ENCODE results near the gene CA5A.

Gene CA5A

DNA sequence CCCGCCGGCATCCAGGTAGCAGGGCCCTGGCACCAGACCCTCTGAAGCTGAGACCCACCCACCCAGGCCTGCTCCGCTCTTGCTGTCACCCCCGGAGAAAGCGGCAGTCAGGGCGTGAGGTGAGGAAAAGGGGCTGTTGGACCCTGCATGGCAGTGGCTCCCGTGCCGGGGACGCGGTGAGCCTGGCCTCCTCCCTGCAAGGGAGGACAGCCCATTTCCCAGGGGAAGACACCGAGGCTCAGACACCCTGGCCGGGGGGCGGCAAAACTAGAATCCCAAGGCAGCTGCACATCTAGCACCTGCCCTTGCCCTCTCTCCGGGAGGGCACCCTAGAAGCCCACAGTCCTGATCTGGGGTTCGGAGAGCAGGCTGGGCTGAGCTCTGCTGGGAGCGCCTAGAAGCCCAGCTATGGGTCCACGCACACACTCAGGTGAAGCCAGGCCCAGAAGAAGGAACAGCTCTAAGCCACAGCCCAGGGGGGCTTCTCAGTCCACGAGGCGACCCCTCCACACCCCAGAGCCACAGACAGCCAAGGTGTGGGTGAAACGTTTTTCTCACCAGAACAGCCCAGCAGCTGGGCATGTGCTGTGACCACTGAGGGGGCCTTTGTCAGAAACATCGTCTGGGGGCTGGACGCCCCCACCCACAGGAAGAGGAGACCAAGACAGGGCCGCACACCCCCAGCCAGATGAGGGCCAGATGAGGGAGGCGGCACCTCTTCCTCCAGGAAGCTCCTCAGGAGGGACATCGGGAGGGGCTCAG lies 89.4 kb downstream of the CA5A start:
- no peak for DNase-seq

DNA sequence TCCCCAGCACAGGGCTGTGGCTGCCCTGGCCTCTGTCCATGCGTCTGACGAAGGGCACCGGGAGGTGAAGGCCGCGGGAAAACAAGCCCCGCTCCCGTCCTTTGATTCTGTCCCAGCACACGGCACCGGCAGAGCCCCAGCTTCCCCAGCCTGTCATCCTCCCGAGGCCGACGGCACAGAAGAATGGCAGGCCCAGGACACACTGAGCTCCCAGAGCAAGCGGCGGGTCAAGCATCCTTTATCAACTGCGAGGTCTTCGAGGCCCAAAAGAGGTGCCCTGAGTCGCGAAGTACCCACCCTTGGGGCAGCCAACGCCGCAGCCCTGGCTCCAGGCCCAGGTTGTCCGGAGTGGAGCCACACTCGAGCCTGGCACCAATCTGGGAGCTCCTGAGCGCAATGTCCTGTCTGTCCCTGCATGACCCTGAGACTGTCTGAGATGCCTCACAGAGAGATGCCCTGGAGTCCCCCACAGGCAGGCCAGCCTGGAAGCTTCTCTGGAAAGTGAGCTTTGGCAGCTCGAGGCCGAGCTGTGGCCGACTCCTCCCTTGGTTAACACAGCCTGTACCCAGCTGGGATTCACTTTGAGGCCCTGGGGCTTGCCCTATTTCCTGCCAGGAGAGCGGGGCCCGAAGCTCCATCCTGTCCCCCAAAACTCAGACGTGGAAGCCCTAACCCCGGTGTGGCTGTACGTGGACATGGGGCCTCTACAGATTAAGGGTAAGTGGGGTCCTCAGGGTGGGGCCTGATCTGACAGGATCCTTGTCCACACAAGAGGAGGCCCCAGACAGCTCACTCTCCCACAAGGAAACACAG lies 90.3 kb downstream of the CA5A start:
- DNase-seq, result no peak

- DNase-seq, result no peak
These were observed 91.1 kb downstream of the CA5A start for GRCh38 chr16:87845213-87845612.

DNA sequence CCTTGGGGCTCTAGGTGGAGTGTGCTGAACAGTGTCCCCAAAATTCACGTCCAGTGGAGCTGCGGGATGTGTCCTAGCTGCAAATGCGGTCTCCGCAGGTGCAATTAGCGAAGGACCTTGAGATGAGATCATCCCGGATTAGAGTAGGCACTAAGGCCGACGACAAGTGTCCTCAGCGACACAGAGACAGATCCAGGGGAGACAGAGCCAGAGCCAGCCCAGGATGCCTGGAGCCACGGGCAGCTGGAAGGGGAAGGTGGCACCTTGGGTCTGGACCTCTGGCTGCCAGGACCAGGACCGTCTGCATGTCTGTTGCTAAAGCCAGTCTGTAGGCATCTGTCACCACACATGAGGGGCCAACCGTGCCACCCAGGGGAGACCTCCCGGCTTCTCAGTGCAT lies 91.5 kb downstream of the CA5A start:
- DNase-seq, result no peak

DNA sequence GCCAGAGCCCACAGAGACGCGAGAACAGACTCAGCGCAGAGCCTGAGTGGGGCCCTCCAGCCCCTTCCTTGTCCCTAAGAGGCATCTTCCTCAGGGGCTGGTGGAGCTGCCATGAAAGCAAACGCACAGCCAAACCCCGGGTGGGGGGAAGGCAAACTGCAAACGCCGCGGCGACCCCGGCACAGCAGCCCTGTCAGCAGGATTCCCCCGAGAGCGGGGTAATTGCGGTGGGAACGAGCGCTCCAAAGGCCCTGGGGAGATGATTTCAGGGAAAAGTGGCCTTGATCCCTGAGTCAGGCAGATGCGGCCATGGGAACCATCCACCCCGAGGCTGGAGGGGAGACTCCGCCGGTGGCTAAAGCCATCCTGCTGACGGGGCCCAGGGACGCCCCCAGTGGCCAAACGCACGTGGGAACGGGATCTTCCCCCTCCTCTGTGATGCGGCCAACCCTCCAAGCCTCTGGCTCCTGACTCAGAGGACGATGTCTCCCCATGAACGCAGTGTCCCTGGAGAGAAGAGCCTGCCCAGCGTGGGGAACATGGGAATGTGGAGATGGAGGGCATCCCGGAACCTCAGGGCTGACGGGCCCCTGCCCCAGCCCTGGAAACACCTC lies 92.1 kb downstream of the CA5A start:
- DNase-seq, result no peak

DNA sequence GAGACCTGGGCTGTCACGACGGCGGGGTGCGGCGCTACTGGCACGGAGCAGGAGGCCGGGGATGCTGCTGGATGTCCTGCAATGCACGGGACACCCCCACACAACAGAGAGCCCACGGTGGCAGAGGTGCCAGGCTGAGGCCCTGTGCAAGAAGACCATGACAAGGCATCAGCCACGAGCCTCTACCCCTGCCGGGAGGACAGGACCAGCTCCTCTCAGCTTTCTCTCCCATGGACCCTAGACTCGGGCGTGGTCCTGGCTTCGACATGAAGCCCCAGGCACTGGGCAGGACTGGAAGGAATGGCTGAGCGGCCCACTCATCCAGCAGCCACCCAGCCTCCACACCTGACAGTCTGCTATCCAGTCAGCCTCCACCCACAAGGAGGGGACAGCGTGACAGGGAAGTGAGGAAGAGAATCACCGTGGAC lies 92.6 kb downstream of the CA5A start:
- no peak for DNase-seq

- DNase-seq, result no peak
These were observed 94.0 kb downstream of the CA5A start for GRCh38 chr16:87842209-87842869.

- no peak for DNase-seq
These were observed 94.8 kb downstream of the CA5A start for GRCh38 chr16:87841340-87842208.

GRCh38 chr16:87840271-87840978 lies 95.9 kb downstream of the CA5A start:
- no peak for DNase-seq

- no peak for DNase-seq
These were observed 96.6 kb downstream of the CA5A start for GRCh38 chr16:87839542-87840270.

- DNase-seq, result no peak
These were observed 97.4 kb downstream of the CA5A start for GRCh38 chr16:87838643-87839541.
